GM23338 (cell line): ENCODE data around the gene IRF6. TPM values are rescaled to one million over a fixed set of nuclear protein-coding genes. Genes with fewer than 3 reads are reported as not detected.
"Not testable (repeated sequence)": the region's sequence is repeated elsewhere in the genome, so short reads cannot be mapped to it uniquely, and the experiment has no call there.

Experiments
- ATAC-seq: fragments of 200-7000 bp; cut with Tn5 transposase; 3 replicates; pipeline ENCODE4 v1.9.1; 2020
- DNase-seq: peaks from one replicate; pipeline ENCODE4 v3.0.0-alpha.2; 2015; ENCODE audit warnings: low spot score
- H2AFZ ChIP-seq: fragments of 200-600 bp; sonication (generic); 2 replicates; pipeline ENCODE4 v1.8.0; 2016; ENCODE audit warnings: antibody characterized with exemption, mild to moderate bottlenecking, moderate library complexity
- H3F3A ChIP-seq: fragments of 200-600 bp; sonication (generic); replicated peaks from 2 replicates; pipeline ENCODE4 v1.8.0; 2017; ENCODE audit warnings: antibody characterized with exemption, mixed run types, low read depth
- H3K27ac ChIP-seq: fragments of 200-600 bp; sonication (generic); 2 replicates; pipeline ENCODE4 v1.6.1; 2016; ENCODE audit warnings: low read depth
- H3K27me3 ChIP-seq: fragments of 200-600 bp; sonication (generic); 2 replicates; pipeline ENCODE4 v1.8.0; 2016; ENCODE audit warnings: mild to moderate bottlenecking, mixed run types, moderate library complexity; ENCODE audit not compliant: insufficient read depth
- H3K36me3 ChIP-seq: fragments of 200-600 bp; sonication (generic); 2 replicates; pipeline ENCODE4 v1.8.0; 2016; ENCODE audit warnings: mild to moderate bottlenecking; ENCODE audit not compliant: insufficient read depth
- H3K4me1 ChIP-seq: fragments of 200-600 bp; sonication (generic); 2 replicates; pipeline ENCODE4 v1.8.0; 2016; ENCODE audit warnings: mild to moderate bottlenecking, moderate library complexity; ENCODE audit not compliant: insufficient read depth
- H3K4me2 ChIP-seq: fragments of 200-600 bp; sonication (generic); 2 replicates; pipeline ENCODE4 v1.7.1; 2017; ENCODE audit warnings: mixed run types
- H3K4me3 ChIP-seq: fragments of 200-600 bp; sonication (generic); 2 replicates; pipeline ENCODE4 v1.6.1; 2016; ENCODE audit warnings: mixed run types
- H3K79me2 ChIP-seq: fragments of 200-600 bp; sonication (generic); replicated peaks from 2 replicates; pipeline ENCODE4 v1.8.0; 2017; ENCODE audit warnings: mild to moderate bottlenecking; ENCODE audit not compliant: insufficient read depth
- H3K9me2 ChIP-seq: fragments of 200-600 bp; sonication (generic); 2 replicates; pipeline ENCODE4 v1.8.0; 2017; ENCODE audit not compliant: insufficient read depth
- H4K20me1 ChIP-seq: fragments of 200-600 bp; sonication (generic); replicated peaks from 2 replicates; pipeline ENCODE4 v1.8.0; 2017; ENCODE audit warnings: mild to moderate bottlenecking; ENCODE audit not compliant: insufficient read depth
- H3K27ac Mint-ChIP-seq: 2 replicates; pipeline ENCODE4 v1.8.0; 2020; ENCODE audit warnings: inconsistent platforms, mild to moderate bottlenecking, moderate library complexity, mixed read lengths
- H3K27me3 Mint-ChIP-seq: 3 replicates; pipeline ENCODE4 v1.8.0; 2022; ENCODE audit warnings: low read depth, mild to moderate bottlenecking, moderate library complexity, mixed read lengths, inconsistent platforms; ENCODE audit not compliant: insufficient read depth, poor library complexity
- H3K36me3 Mint-ChIP-seq: 3 replicates; pipeline ENCODE4 v1.8.0; 2021; ENCODE audit warnings: low read depth, mild to moderate bottlenecking, inconsistent platforms, moderate library complexity, mixed read lengths
- H3K4me1 Mint-ChIP-seq: 3 replicates; pipeline ENCODE4 v1.8.0; 2020; ENCODE audit warnings: mild to moderate bottlenecking, inconsistent platforms, mixed read lengths
- H3K4me3 Mint-ChIP-seq: 3 replicates; pipeline ENCODE4 v1.8.0; 2021; ENCODE audit warnings: moderate library complexity, mild to moderate bottlenecking, inconsistent platforms, mixed read lengths
- H3K9me3 Mint-ChIP-seq: 3 replicates; pipeline ENCODE4 v1.8.0; 2020; ENCODE audit warnings: moderate library complexity, mild to moderate bottlenecking, inconsistent platforms, mixed read lengths
- CREB1 ChIP-seq: fragments of 250-450 bp; sonication (Bioruptor Pico); IDR thresholded peaks from 2 replicates; pipeline ENCODE4 v1.5.0; 2020; ENCODE audit warnings: low read depth, mild to moderate bottlenecking, moderate library complexity
- CTCF ChIP-seq, 2 experiments: fragments of 200-600 bp in 1 of 2; sonication (generic) in 1 of 2; conservative IDR thresholded peaks; 2 replicates each; pipeline versions ENCODE4 v1.5.1 to v1.6.1; 2016 to 2017; ENCODE audit warnings: antibody characterized with exemption in 2 of 2, low read depth in 2 of 2, mild to moderate bottlenecking in 2 of 2, moderate library complexity in 1 of 2
- EZH2 ChIP-seq: fragments of 200-600 bp; sonication (generic); IDR thresholded peaks from one replicate; pipeline ENCODE4 v1.8.0; 2017; ENCODE audit warnings: antibody characterized with exemption, mild to moderate bottlenecking, low read depth; ENCODE audit not compliant: unreplicated experiment
- JUNB ChIP-seq: IDR thresholded peaks from one replicate; pipeline ENCODE4 v1.6.1; 2016; ENCODE audit warnings: antibody characterized with exemption; ENCODE audit not compliant: unreplicated experiment
- POLR2AphosphoS5 ChIP-seq: IDR thresholded peaks from 2 replicates; pipeline ENCODE4 v1.6.1; 2016; ENCODE audit warnings: antibody characterized with exemption, low read depth
- STAT1 ChIP-seq: IDR thresholded peaks from one replicate; pipeline ENCODE4 v1.6.1; 2016; ENCODE audit warnings: antibody characterized with exemption; ENCODE audit not compliant: unreplicated experiment
- ZNF331 ChIP-seq: fragments of 250-450 bp; sonication (Bioruptor Pico); IDR thresholded peaks from 2 replicates; pipeline ENCODE4 v1.5.0; 2020; ENCODE audit warnings: low read depth, mild to moderate bottlenecking, moderate library complexity
- polyA plus RNA-seq: library from polyadenylated mRNA; unstranded; fragments of >200 nt; fragmentation: Nextera tagmentation; extraction: Ambion mirVana; gene quantifications from 2 replicates; pipeline ENCODE4 v1.2.1, GENCODE V29; 2016
- total RNA-seq: library from RNA; depleted of rRNA; stranded (reverse); fragments of >200 nt; shearing (Covaris generic); gene quantifications from 2 replicates; pipeline ENCODE4 v1.2.3, GENCODE V29; 2014
- TF ChIP-seq, protein P1 (sequence below): fragments of 250-450 bp; sonication (Bioruptor Pico); IDR thresholded peaks from 2 replicates; pipeline ENCODE4 v1.5.0; 2020; ENCODE audit warnings: mild to moderate bottlenecking, moderate library complexity

The IRF6 gene
- total and polyA plus RNA-seq, 2 experiments from 2014 or later = 4.6 to 11.7 TPM

DNA sequence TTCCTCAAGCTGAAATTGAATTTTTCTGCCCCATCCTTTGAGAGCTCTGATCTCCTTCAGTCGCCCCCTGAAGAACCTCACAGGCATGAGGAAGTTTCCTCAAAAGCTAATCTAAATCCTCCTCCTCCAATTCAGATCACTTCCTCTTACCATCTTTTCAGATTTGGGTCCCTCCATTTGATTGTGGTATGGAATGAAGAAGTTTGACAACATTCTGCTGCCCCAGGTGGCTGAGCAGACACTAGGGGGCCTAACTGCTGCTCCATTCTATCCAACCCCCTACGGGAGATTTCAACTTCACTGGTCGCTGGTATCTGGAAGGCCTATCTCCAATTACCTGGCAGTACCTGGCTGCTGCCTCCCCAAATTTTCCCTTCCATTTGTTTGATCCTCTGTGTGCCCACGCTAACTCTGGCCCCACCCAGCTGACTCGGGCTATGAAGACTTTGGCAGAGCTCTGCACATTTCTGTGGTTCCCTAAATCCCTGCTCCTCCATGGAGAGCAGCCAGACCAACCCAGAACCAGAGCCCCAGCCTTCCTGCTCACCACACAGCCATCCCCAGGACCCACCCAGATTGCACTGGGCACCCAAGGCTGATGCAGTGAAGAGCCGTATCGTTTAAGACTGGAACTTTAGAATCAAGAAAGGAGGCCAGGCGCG lies 7.8 kb downstream of the IRF6 start:
- Mint-ChIP-seq H3K4me1 (peaks cover 8% of the 10 kb centered on the region), H3K4me3 (no peak overlapping the region), H3K36me3 (peaks cover 18% of the 10 kb centered on the region; the same call in 2 of the 3 replicates), H3K9me3 (no peaks in the 10 kb centered on the region), H3K27me3 (no peaks in the 10 kb centered on the region), H3K27ac (peak overlapping the region; percentile 81; the same call in 1 of the 2 replicates)
- Histone ChIP-seq H3K27me3 (no peaks in the 10 kb centered on the region), H3K36me3 (peaks cover 7% of the 10 kb centered on the region), H3K27ac (no peak overlapping the region), H3K4me2 (no peak overlapping the region), H2AFZ (no peak overlapping the region), H4K20me1 (no peaks in the 10 kb centered on the region; the same call in 1 of the 2 replicates), H3K4me3 (no peak overlapping the region), H3K79me2 (no peaks in the 10 kb centered on the region), H3K4me1 (no peaks in the 10 kb centered on the region), H3K9me2 (no peaks in the 10 kb centered on the region), H3F3A (no peaks in the 10 kb centered on the region)
- TF ChIP-seq POLR2AphosphoS5 (no peak), ZNF331 (no peak), JUNB (no peak), CTCF (conservative IDR thresholded peaks at IDR 0.05; ENCODE audit: low read depth in 2 of 2) (peak; percentile 54 to 55), STAT1 (no peak)
- DNase-seq = peak; percentile 62
- ATAC-seq = peak; percentile 91

GRCh38 chr1:209793711-209794110 lies 12.2 kb downstream of the IRF6 start:
- H3K27ac Mint-ChIP-seq, H3F3A ChIP-seq, H3K4me1 Mint-ChIP-seq, H3K27me3 Mint-ChIP-seq, H4K20me1 ChIP-seq, ATAC-seq, DNase-seq, H3K27me3 ChIP-seq, H3K4me3 ChIP-seq, H3K79me2 ChIP-seq, H3K4me2 ChIP-seq, H3K9me3 Mint-ChIP-seq, H3K27ac ChIP-seq, H3K4me3 Mint-ChIP-seq, H2AFZ ChIP-seq, H3K9me2 ChIP-seq, H3K4me1 ChIP-seq, H3K36me3 ChIP-seq: not testable (repeated sequence)
- peaks cover 18% of the 10 kb centered on the region; the same call in 2 of the 3 replicates for H3K36me3 Mint-ChIP-seq

GRCh38 chr1:209791920-209792319 lies 14.0 kb downstream of the IRF6 start:
- ATAC-seq = no peak
- H3K27me3 Mint-ChIP-seq = no peaks in the 10 kb centered on the region
- TF ChIP-seq, protein P1, sequence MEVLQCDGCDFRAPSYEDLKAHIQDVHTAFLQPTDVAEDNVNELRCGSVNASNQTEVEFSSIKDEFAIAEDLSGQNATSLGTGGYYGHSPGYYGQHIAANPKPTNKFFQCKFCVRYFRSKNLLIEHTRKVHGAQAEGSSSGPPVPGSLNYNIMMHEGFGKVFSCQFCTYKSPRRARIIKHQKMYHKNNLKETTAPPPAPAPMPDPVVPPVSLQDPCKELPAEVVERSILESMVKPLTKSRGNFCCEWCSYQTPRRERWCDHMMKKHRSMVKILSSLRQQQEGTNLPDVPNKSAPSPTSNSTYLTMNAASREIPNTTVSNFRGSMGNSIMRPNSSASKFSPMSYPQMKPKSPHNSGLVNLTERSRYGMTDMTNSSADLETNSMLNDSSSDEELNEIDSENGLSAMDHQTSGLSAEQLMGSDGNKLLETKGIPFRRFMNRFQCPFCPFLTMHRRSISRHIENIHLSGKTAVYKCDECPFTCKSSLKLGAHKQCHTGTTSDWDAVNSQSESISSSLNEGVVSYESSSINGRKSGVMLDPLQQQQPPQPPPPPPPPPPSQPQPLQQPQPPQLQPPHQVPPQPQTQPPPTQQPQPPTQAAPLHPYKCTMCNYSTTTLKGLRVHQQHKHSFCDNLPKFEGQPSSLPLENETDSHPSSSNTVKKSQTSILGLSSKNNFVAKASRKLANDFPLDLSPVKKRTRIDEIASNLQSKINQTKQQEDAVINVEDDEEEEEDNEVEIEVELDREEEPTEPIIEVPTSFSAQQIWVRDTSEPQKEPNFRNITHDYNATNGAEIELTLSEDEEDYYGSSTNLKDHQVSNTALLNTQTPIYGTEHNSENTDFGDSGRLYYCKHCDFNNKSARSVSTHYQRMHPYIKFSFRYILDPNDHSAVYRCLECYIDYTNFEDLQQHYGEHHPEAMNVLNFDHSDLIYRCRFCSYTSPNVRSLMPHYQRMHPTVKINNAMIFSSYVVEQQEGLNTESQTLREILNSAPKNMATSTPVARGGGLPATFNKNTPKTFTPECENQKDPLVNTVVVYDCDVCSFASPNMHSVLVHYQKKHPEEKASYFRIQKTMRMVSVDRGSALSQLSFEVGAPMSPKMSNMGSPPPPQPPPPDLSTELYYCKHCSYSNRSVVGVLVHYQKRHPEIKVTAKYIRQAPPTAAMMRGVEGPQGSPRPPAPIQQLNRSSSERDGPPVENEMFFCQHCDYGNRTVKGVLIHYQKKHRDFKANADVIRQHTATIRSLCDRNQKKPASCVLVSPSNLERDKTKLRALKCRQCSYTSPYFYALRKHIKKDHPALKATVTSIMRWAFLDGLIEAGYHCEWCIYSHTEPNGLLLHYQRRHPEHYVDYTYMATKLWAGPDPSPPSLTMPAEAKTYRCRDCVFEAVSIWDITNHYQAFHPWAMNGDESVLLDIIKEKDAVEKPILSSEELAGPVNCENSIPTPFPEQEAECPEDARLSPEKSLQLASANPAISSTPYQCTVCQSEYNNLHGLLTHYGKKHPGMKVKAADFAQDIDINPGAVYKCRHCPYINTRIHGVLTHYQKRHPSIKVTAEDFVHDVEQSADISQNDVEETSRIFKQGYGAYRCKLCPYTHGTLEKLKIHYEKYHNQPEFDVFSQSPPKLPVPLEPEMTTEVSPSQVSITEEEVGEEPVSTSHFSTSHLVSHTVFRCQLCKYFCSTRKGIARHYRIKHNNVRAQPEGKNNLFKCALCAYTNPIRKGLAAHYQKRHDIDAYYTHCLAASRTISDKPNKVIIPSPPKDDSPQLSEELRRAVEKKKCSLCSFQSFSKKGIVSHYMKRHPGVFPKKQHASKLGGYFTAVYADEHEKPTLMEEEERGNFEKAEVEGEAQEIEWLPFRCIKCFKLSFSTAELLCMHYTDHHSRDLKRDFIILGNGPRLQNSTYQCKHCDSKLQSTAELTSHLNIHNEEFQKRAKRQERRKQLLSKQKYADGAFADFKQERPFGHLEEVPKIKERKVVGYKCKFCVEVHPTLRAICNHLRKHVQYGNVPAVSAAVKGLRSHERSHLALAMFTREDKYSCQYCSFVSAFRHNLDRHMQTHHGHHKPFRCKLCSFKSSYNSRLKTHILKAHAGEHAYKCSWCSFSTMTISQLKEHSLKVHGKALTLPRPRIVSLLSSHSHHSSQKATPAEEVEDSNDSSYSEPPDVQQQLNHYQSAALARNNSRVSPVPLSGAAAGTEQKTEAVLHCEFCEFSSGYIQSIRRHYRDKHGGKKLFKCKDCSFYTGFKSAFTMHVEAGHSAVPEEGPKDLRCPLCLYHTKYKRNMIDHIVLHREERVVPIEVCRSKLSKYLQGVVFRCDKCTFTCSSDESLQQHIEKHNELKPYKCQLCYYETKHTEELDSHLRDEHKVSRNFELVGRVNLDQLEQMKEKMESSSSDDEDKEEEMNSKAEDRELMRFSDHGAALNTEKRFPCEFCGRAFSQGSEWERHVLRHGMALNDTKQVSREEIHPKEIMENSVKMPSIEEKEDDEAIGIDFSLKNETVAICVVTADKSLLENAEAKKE (CRISPR knock-in tag) = no peak
- TF ChIP-seq ZNF331 (no peak), EZH2 (no peak), JUNB (no peak), CREB1 (CRISPR knock-in tag) (no peak)

More at GRCh38 chr1:209791920-209792319, 14.0 kb downstream of the IRF6 start:
- no peak overlapping the region for H2AFZ ChIP-seq
- H3K9me3 Mint-ChIP-seq = no peaks in the 10 kb centered on the region
- no peaks in the 10 kb centered on the region for H3K9me2 ChIP-seq
- H3K4me3 ChIP-seq = no peak overlapping the region
- H3K27ac Mint-ChIP-seq = no peak overlapping the region
- no peaks in the 10 kb centered on the region for H3F3A ChIP-seq
- H3K4me3 Mint-ChIP-seq = no peak overlapping the region
- no peaks in the 10 kb centered on the region for H3K4me1 Mint-ChIP-seq
- H4K20me1 ChIP-seq = no peaks in the 10 kb centered on the region; the same call in 1 of the 2 replicates
- DNase-seq = no peak
- peaks cover 20% of the 10 kb centered on the region for H3K36me3 Mint-ChIP-seq
- peaks cover 7% of the 10 kb centered on the region for H3K36me3 ChIP-seq
- no peaks in the 10 kb centered on the region for H3K79me2 ChIP-seq
- no peaks in the 10 kb centered on the region for H3K4me1 ChIP-seq
- no peak overlapping the region for H3K27ac ChIP-seq
- H3K27me3 ChIP-seq = no peaks in the 10 kb centered on the region
- H3K4me2 ChIP-seq = no peak overlapping the region
